Adrenal gland (tissue), 12 donors: ENCODE data around the gene MEGF11. TPM values are rescaled to one million over a fixed set of nuclear protein-coding genes. Genes with fewer than 3 reads are reported as not detected.

Experiments used
- DNase-seq, 7 donors: peaks; one replicate each; pipeline ENCODE4 v3.0.0-alpha.2; 2019 to 2020
- H3K27ac ChIP-seq, 5 donors: fragments of 200-600 bp; sonication (generic) in 4 of 5; 1 replicate in 3 of 5; 2 replicates in 2 of 5; pipeline versions ENCODE4 v1.5.1 to v1.8.0; 2016 to 2020; ENCODE audit warnings: mild to moderate bottlenecking in 1 of 5
- H3K27me3 ChIP-seq: fragments of 200-600 bp; 2 replicates; pipeline ENCODE4 v1.8.0; 2021
- H3K36me3 ChIP-seq, 2 donors: fragments of 200-600 bp; replicated peaks in 1 of 2; 1 replicate in 1 of 2; 2 replicates in 1 of 2; pipeline versions ENCODE4 v1.5.1 to v1.8.0; 2018 to 2022
- H3K4me1 ChIP-seq, 2 donors: fragments of 200-600 bp; replicated peaks in 1 of 2; 1 replicate in 1 of 2; 2 replicates in 1 of 2; pipeline versions ENCODE4 v1.5.1 to v1.8.0; 2018 to 2021
- H3K4me3 ChIP-seq, 4 donors: fragments of 200-600 bp; sonication (generic) in 3 of 4; one replicate each; pipeline ENCODE4 v1.5.1; 2016 to 2018
- H3K9me3 ChIP-seq, 3 donors: fragments of 200-600 bp; sonication (generic) in 1 of 3; replicated peaks in 1 of 3; 1 replicate in 2 of 3; 2 replicates in 1 of 3; pipeline versions ENCODE4 v1.5.1 to v1.8.0; 2016 to 2021
- POLR2A ChIP-seq, 2 donors: fragments of 450-650 bp; IDR thresholded peaks; one replicate each; pipeline ENCODE4 v1.6.1; 2017; ENCODE audit warnings: antibody characterized with exemption in 2 of 2, mild to moderate bottlenecking in 2 of 2, moderate library complexity in 1 of 2
- WGBS, 4 donors: extraction: QIAGEN DNeasy Blood & Tissue Kit in 2 of 4; methylation state at CpG; one replicate each; pipeline versions ENCODE4 v1.1.5 to v1.1.7; 2013 to 2017; 5-methylcytosine and 5-hydroxymethylcytosine counted together
- intact Hi-C, 2 donors: fragments of 100-400 bp; cut with DNase I; formaldehyde crosslinking; loops; one replicate each; pipeline versions ENCODE4 v1.14.1 to v1.15.0; 2022 to 2023
- polyA plus RNA-seq, 3 donors: library from polyadenylated mRNA; stranded (reverse); fragments of 200-250 nt in 2 of 3; fragments of 350-450 nt in 1 of 3; fragmentation: Illumina TruSeq in 1 of 3; extraction: RNeasy Lipid Tissue Mini Kit (QIAGEN cat#74804) in 1 of 3; gene quantifications; one replicate each; pipeline ENCODE4 v1.2.3, GENCODE V29; 2013 to 2014
- total RNA-seq, 9 donors: library from RNA; depleted of rRNA in 4 of 9; stranded (reverse); fragments of >200 nt in 4 of 9; fragments of 120-200 nt in 1 of 9; fragmentation: NEBNext Ultra II Directional in 1 of 9; extraction: Animal tissue kit (Norgen Biotek cat#: 25700) in 1 of 9; gene quantifications; one replicate each; pipeline versions ENCODE4 v1.1.0 to v1.2.4, GENCODE V29; 2013 to 2023
- TF ChIP-seq, protein P1 (sequence below), 6 experiments: fragments of 450-650 bp in 4 of 6; fragments of 200-600 bp in 2 of 6; sonication (generic) in 1 of 6; IDR thresholded peaks; 1 replicate in 5 of 6; 2 replicates in 1 of 6; pipeline versions ENCODE4 v1.5.1 to v1.8.0; 2016 to 2021; ENCODE audit warnings: antibody characterized with exemption in 6 of 6, mild to moderate bottlenecking in 2 of 6, moderate library complexity in 1 of 6
- donor health status: healthy with polysubstance abuse.
- donor health status: Bipolar disorder and iron deficiency.
- donor health status: DM: yes; HTN: yes; CAD: no.
- donor health status: DM: no; HTN: no; CAD: no.
- donor health status: DM: no; HTN: no; CAD: no.
- donor health status: DM: yes; HTN: yes; CAD: no.

The MEGF11 gene
- total and polyA plus RNA-seq, 12 donors: 0.04 to 0.98 (median 0.14) TPM; not detected in 5

GRCh38 chr15:66101715-66102395 is 151.7 kb downstream of the MEGF11 start:
- H3K27ac ChIP-seq: no peak overlapping the region
- no peaks in the 10 kb centered on the region for H3K27me3 ChIP-seq
- intact Hi-C loops: no loop called here

GRCh38 chr15:66100761-66101160 is 152.8 kb downstream of the MEGF11 start:
- no peaks in the 10 kb centered on the region for H3K9me3 ChIP-seq
- H3K4me3 ChIP-seq: no peak overlapping the region
- H3K27ac ChIP-seq: no peak overlapping the region
- WGBS, 4 donors: 88 to 94% (median 92%) methylated on average over 8 to 10 of the region's 10 CpGs
- DNase-seq: no peak
- intact Hi-C loops: no loop called here
- no peaks in the 10 kb centered on the region for H3K36me3 ChIP-seq
- TF ChIP-seq POLR2A (IDR thresholded peaks at IDR 0.05): no peak
- TF ChIP-seq, protein P1, sequence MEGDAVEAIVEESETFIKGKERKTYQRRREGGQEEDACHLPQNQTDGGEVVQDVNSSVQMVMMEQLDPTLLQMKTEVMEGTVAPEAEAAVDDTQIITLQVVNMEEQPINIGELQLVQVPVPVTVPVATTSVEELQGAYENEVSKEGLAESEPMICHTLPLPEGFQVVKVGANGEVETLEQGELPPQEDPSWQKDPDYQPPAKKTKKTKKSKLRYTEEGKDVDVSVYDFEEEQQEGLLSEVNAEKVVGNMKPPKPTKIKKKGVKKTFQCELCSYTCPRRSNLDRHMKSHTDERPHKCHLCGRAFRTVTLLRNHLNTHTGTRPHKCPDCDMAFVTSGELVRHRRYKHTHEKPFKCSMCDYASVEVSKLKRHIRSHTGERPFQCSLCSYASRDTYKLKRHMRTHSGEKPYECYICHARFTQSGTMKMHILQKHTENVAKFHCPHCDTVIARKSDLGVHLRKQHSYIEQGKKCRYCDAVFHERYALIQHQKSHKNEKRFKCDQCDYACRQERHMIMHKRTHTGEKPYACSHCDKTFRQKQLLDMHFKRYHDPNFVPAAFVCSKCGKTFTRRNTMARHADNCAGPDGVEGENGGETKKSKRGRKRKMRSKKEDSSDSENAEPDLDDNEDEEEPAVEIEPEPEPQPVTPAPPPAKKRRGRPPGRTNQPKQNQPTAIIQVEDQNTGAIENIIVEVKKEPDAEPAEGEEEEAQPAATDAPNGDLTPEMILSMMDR (IDR thresholded peaks at IDR 0.05): no peak
- no peaks in the 10 kb centered on the region for H3K27me3 ChIP-seq
- no peaks in the 10 kb centered on the region for H3K4me1 ChIP-seq

More at GRCh38 chr15:66101715-66102395, 151.7 kb downstream of the MEGF11 start:
- H3K9me3 ChIP-seq: no peaks in the 10 kb centered on the region
- DNase-seq: no peak
- no peaks in the 10 kb centered on the region for H3K36me3 ChIP-seq
- WGBS, 4 donors: 78 to 94% (median 83%) methylated on average over 8 to 10 of the region's 10 CpGs
- no peaks in the 10 kb centered on the region for H3K4me1 ChIP-seq
- H3K4me3 ChIP-seq: no peak overlapping the region
- TF ChIP-seq, protein P1 (IDR thresholded peaks at IDR 0.05): no peak
- no peak for TF ChIP-seq POLR2A (IDR thresholded peaks at IDR 0.05)

DNA sequence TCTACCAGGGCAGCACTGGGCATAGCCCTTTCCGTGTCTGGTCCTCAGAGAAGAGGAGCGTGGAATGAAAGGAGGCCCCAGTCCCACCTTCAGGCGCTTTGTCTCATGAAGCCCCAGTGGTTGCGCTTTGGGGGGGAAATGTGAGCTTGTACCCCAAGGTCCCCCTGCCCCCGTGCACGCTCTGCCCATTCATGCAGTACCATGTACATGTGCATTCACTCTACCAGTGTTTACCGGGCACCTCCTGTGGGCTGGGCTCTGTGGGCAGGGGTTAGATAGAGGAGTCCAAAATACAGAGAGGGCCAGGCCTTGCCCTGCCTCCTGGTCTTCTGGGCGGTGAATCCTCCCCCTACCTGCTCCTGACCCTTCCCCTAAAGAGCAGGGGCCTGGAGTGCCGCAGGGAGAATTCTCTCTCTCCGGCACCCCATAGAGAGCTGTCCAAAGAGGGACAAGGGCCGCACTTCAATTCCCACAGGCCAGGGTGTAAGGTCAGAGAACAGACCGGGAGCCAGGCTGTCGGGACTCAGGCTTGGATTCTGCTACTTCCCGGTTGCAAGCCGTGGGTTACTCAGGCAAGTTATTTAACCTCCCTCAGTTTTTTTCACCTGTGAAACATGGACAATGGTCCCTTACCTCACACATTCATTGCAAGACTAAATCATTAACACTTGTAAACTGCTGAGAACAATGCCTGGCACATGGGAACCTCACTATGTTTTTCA is 153.4 kb downstream of the MEGF11 start:
- Histone ChIP-seq H3K27me3 (no peaks in the 10 kb centered on the region), H3K36me3 (no peaks in the 10 kb centered on the region), H3K9me3 (no peaks in the 10 kb centered on the region), H3K27ac (no peak overlapping the region), H3K4me1 (no peaks in the 10 kb centered on the region), H3K4me3 (no peak overlapping the region)
- no peak for DNase-seq
- TF ChIP-seq, protein P1 (IDR thresholded peaks at IDR 0.05): no peak
- no peak for TF ChIP-seq POLR2A (IDR thresholded peaks at IDR 0.05)
- intact Hi-C loops: no loop called here
- WGBS, 4 donors: 83 to 91% (median 87%) methylated on average over 13 to 15 of the region's 15 CpGs

DNA sequence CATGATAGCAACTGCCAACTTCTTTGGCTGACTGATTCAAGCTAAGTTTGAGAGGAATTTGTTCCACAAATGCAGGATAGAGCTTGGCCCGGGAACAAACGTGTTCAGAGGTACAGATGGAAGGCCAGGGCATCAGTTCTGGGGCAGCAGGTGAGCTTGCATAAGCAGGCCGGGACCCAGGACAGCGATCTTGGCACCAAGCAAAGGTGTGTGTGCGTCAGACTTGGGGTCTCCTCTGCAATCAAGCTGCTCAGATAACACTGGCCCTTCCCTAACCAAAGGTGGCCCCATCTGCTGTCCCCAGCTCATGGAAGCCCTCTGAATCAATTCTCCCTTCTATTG is 155.6 kb downstream of the MEGF11 start:
- Histone ChIP-seq H3K4me3 (no peak overlapping the region), H3K36me3 (no peaks in the 10 kb centered on the region), H3K4me1 (no peaks in the 10 kb centered on the region), H3K9me3 (no peaks in the 10 kb centered on the region), H3K27me3 (no peaks in the 10 kb centered on the region), H3K27ac (no peak overlapping the region)
- TF ChIP-seq POLR2A (IDR thresholded peaks at IDR 0.05): no peak
- TF ChIP-seq, protein P1 (IDR thresholded peaks at IDR 0.05): no peak
- no peak for DNase-seq
- intact Hi-C loops: no loop called here
- WGBS, 4 donors: 72 to 91% (median 80%) methylated on average over 2 to 5 of the region's 5 CpGs
